CD1c-positive myeloid dendritic cell (primary cell): ENCODE results near the gene PODN.

Experiments used
- DNase-seq: peaks from one replicate; pipeline ENCODE4 v3.0.0-alpha.2; 2016; ENCODE audit errors: extremely low spot score

The PODN gene

GRCh38 chr1:53074313-53075154 lies 12.5 kb downstream of the PODN start:
- no peak for DNase-seq

GRCh38 chr1:53075206-53075605 lies 13.2 kb downstream of the PODN start:
- DNase-seq, result no peak

DNA sequence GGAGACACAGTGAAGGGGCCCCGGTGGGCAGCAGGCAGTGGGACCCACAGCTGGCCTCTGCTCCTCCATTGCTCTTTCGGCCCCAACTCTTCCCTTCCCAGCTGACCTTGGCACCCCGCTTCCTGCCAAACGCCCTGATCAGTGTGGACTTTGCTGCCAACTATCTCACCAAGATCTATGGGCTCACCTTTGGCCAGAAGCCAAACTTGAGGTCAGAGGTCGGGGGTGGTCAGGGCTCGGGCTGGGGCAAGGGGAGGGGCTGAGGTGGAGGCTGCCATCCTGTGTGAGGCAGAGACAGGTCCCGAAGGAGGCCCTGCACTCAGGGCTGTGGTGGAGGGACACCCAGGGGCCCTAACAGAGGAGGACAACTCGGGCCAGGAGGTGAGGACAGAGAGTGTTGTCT lies 13.7 kb downstream of the PODN start:
- no peak for DNase-seq

- no peak for DNase-seq
Measured at GRCh38 chr1:53076165-53076564, 14.2 kb downstream of the PODN start.

- no peak for DNase-seq
Measured at GRCh38 chr1:53076721-53077598, 14.9 kb downstream of the PODN start.

- DNase-seq, result no peak
Measured at GRCh38 chr1:53077599-53077965, 15.6 kb downstream of the PODN start.

DNA sequence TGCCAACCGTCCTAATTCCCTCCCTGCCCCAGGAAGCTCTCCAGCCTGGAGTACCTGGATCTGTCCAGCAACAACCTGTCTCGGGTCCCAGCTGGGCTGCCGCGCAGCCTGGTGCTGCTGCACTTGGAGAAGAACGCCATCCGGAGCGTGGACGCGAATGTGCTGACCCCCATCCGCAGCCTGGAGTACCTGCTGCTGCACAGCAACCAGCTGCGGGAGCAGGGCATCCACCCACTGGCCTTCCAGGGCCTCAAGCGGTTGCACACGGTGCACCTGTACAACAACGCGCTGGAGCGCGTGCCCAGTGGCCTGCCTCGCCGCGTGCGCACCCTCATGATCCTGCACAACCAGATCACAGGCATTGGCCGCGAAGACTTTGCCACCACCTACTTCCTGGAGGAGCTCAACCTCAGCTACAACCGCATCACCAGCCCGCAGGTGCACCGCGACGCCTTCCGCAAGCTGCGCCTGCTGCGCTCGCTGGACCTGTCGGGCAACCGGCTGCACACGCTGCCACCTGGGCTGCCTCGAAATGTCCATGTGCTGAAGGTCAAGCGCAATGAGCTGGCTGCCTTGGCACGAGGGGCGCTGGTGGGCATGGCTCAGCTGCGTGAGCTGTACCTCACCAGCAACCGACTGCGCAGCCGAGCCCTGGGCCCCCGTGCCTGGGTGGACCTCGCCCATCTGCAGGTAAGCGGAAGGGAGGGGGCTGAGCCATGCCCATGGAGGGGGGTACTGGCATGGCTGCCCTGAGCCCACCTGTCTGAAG lies 16.5 kb downstream of the PODN start:
- no peak for DNase-seq

DNA sequence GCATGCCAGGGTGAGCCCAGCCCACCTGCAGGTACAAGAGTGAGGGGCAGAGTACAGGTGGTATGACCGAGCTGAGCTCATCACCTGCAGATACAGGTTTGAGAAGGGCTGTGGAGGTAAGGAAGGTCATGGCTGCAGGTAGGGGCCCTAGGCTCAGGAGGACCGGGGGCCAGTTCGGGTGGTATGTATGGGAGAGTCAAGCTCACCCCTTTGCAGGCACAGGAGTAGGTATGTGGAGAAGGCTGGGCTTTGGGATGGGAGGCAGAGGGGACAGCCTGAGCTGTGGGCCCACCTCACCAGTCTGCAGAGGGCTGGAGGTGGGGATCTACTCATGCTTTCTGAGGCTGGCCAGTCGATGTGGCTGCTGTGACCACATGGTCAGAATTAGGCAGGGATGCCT lies 17.2 kb downstream of the PODN start:
- DNase-seq, result no peak

DNA sequence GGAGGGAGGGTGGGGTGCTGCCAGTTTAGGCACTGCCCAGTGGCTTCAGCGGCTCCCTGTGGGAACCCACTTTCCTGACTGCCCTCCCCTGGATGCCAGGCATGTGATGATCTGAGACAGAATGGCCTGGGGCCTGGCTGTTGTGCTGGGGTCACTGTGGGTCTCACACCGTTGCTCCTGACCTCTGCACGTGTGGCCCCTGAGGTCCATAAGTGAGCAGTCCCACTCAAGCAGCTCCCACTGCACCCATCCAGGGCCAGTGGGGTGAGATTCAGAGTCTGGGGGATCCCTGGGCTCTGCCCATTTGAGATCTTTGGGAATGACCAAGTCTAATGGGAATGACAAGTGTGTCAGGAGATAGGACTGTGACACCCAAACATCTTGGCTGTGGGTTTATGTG lies 18.0 kb downstream of the PODN start:
- no peak for DNase-seq

- no peak for DNase-seq
Measured at GRCh38 chr1:53080769-53081168, 18.8 kb downstream of the PODN start.

- DNase-seq, result no peak
Measured at GRCh38 chr1:53081384-53082066, 19.5 kb downstream of the PODN start.

GRCh38 chr1:53082826-53083455 lies 20.9 kb downstream of the PODN start:
- no peak for DNase-seq

- no peak for DNase-seq
Measured at GRCh38 chr1:53083636-53084588, 21.9 kb downstream of the PODN start.

DNA sequence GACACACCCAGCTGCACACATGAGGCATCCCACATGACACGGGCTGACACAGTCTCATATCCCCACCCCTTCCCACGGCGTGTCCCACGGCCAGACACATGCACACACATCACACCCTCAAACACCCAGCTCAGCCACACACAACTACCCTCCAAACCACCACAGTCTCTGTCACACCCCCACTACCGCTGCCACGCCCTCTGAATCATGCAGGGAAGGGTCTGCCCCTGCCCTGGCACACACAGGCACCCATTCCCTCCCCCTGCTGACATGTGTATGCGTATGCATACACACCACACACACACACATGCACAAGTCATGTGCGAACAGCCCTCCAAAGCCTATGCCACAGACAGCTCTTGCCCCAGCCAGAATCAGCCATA lies 22.6 kb downstream of the PODN start:
- DNase-seq, result no peak

- no peak for DNase-seq
Measured at GRCh38 chr1:53085405-53085804, 23.4 kb downstream of the PODN start.

GRCh38 chr1:53086491-53087070 lies 24.6 kb downstream of the PODN start:
- no peak for DNase-seq

DNA sequence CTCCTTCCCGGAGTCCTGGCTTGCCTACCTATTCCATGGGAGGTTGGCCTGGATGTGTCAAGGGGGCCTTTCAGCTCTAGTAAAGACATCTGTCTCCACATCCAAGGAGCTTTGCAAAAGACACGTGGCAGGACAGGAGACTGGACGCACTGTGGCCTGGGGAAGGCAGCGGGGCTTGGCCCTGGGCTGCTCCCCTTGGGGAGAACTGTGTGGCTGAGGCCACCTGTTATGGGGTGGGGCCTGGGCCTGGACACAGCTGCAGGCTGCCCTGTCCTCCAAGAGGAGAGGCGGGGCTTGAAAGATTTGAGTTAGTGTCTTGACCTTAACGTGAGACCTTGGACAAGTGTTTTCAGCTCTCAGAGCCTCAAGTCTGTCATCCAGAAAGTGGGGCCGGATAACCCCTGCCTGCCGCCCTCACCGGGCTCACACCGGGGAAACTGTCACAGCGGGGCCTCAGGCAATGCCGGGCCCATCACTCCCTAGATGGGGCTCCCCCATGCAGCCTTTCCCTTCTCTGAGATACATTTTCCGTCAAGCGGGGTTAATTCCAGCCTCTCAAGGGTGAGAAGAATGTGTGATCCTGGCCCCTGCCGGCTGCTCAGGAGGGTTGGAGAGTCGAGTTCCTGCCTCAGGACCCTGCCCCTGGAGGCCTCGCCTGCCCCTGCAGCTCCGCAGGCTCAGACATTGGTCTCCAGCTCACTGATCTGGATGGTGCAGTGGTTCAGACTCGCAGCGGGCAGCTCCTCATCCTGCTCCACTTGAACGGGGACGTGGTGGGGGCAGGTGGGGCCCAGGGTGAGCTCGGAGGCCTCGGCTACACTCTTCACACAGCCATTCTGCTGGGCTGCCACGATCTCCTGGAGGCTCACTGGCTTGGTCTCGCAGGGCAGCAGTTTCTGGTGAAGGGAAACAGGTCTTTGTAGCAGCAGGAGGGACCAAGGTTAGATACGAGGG lies 25.6 kb downstream of the PODN start:
- DNase-seq, result no peak

- DNase-seq, result no peak
Measured at GRCh38 chr1:53088616-53089300, 26.7 kb downstream of the PODN start.
